Measurements from ENCODE around the gene KCNK1.

The KCNK1 gene

DNA sequence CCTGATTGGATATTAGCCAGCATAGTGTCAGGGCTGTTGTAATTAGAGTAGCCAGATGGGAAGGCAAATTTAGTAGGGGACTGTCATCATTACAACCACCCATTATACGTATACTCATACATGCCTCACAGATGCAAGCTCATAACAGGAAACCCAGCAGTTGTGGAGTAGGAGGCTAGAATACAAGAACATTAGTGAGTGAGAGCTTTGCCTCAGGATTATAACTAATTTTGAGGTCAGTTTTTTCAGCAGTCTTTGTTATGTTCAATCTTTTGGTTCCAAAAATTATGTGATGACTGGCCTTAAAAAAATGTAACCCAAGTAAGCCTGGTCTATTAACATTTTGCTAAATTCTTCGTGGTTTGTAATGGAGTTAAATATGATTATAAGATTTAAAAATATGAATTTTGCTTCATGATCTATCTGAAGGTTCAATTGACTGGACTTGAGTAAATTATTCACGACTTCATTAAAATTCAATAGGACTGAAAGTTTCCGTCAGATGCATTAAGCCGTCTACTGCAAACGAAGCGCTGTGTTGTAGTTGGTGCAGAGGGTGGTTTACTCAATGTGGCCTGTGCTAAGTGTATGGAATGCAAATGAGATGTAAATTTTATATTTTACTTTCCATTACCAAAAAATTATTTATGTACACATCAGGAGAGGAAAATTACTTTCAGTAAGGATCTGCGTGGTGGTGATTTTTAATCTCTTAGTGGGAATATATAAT is 48.8 kb downstream of the KCNK1 start:
- ATAC-seq (ENCODE audit: insufficient read depth, low read depth) (no peak), DNase-seq (no peak)
- Histone ChIP-seq H4K20me1 (ENCODE audit: insufficient read depth, low read length) (no peaks in the 10 kb centered on the region), H3K4me2 (ENCODE audit: insufficient read depth, low read length) (no peak overlapping the region), H3K9ac (ENCODE audit: low read depth, low read length) (no peak overlapping the region), H3K27me3 (ENCODE audit: insufficient read depth, low read length, poor library complexity) (no peaks in the 10 kb centered on the region), H3K36me3 (ENCODE audit: insufficient read depth, low read length) (no peaks in the 10 kb centered on the region), H2AFZ (ENCODE audit: low read depth, low read length) (no peak overlapping the region), H3K4me3 (ENCODE audit: low read depth in 1 of 2, low read length in 2 of 2) (no peak overlapping the region), H3K9me3 (ENCODE audit: insufficient read depth, low read length, severe bottlenecking) (no peaks in the 10 kb centered on the region), H3K27ac (ENCODE audit: low read length) (no peak overlapping the region), H3K4me1 (ENCODE audit: insufficient read depth, low read length) (no peaks in the 10 kb centered on the region), H3K79me2 (ENCODE audit: insufficient read depth, low read length) (no peaks in the 10 kb centered on the region)
- TF ChIP-seq EZH2 (IDR thresholded peaks at IDR 0.05; ENCODE audit: borderline replicate concordance, low read depth, low read length, severe bottlenecking): no peak
- TF ChIP-seq CTCF (IDR thresholded peaks at IDR 0.05; ENCODE audit: borderline replicate concordance, extremely low read depth, low read length, poor library complexity, severe bottlenecking): no peak

GRCh38 chr1:233664253-233664652 is 50.3 kb downstream of the KCNK1 start:
- Histone ChIP-seq H3K27me3 (ENCODE audit: insufficient read depth, low read length, poor library complexity) (no peaks in the 10 kb centered on the region), H3K4me1 (ENCODE audit: insufficient read depth, low read length) (no peaks in the 10 kb centered on the region), H3K9ac (ENCODE audit: low read depth, low read length) (no peak overlapping the region), H3K4me2 (ENCODE audit: insufficient read depth, low read length) (no peak overlapping the region), H3K4me3 (ENCODE audit: low read depth in 1 of 2, low read length in 2 of 2) (no peak overlapping the region), H4K20me1 (ENCODE audit: insufficient read depth, low read length) (no peaks in the 10 kb centered on the region), H2AFZ (ENCODE audit: low read depth, low read length) (no peak overlapping the region), H3K27ac (ENCODE audit: low read length) (no peak overlapping the region), H3K79me2 (ENCODE audit: insufficient read depth, low read length) (no peaks in the 10 kb centered on the region), H3K9me3 (ENCODE audit: insufficient read depth, low read length, severe bottlenecking) (no peaks in the 10 kb centered on the region), H3K36me3 (ENCODE audit: insufficient read depth, low read length) (no peaks in the 10 kb centered on the region)
- DNase-seq: no peak
- no peak for ATAC-seq (ENCODE audit: insufficient read depth, low read depth)
- no peak for TF ChIP-seq EZH2 (IDR thresholded peaks at IDR 0.05; ENCODE audit: borderline replicate concordance, low read depth, low read length, severe bottlenecking)
- TF ChIP-seq CTCF (IDR thresholded peaks at IDR 0.05; ENCODE audit: borderline replicate concordance, extremely low read depth, low read length, poor library complexity, severe bottlenecking): no peak

GRCh38 chr1:233664804-233665574 is 51.1 kb downstream of the KCNK1 start:
- Histone ChIP-seq H3K9ac (ENCODE audit: low read depth, low read length) (no peak overlapping the region), H3K9me3 (ENCODE audit: insufficient read depth, low read length, severe bottlenecking) (no peaks in the 10 kb centered on the region), H3K36me3 (ENCODE audit: insufficient read depth, low read length) (no peaks in the 10 kb centered on the region), H3K4me2 (ENCODE audit: insufficient read depth, low read length) (no peak overlapping the region), H3K27me3 (ENCODE audit: insufficient read depth, low read length, poor library complexity) (no peaks in the 10 kb centered on the region), H3K79me2 (ENCODE audit: insufficient read depth, low read length) (no peaks in the 10 kb centered on the region), H3K4me3 (ENCODE audit: low read depth in 1 of 2, low read length in 2 of 2) (no peak overlapping the region), H3K27ac (ENCODE audit: low read length) (no peak overlapping the region), H2AFZ (ENCODE audit: low read depth, low read length) (no peak overlapping the region), H4K20me1 (ENCODE audit: insufficient read depth, low read length) (no peaks in the 10 kb centered on the region), H3K4me1 (ENCODE audit: insufficient read depth, low read length) (no peaks in the 10 kb centered on the region)
- DNase-seq (no peak), ATAC-seq (ENCODE audit: insufficient read depth, low read depth) (no peak)
- TF ChIP-seq CTCF (IDR thresholded peaks at IDR 0.05; ENCODE audit: borderline replicate concordance, extremely low read depth, low read length, poor library complexity, severe bottlenecking) (no peak), EZH2 (IDR thresholded peaks at IDR 0.05; ENCODE audit: borderline replicate concordance, low read depth, low read length, severe bottlenecking) (no peak)

Data from DND-41 (cell line).